NCI-H2171 treated with DMSO at 0.1 percent for 48 hours (cell line): ENCODE data around the gene SYCE1.

Source experiments
- DNase-seq: peaks from one replicate; lab custom pipeline; 2025; lab: John Stamatoyannopoulos, UW

SYCE1 gene

DNA sequence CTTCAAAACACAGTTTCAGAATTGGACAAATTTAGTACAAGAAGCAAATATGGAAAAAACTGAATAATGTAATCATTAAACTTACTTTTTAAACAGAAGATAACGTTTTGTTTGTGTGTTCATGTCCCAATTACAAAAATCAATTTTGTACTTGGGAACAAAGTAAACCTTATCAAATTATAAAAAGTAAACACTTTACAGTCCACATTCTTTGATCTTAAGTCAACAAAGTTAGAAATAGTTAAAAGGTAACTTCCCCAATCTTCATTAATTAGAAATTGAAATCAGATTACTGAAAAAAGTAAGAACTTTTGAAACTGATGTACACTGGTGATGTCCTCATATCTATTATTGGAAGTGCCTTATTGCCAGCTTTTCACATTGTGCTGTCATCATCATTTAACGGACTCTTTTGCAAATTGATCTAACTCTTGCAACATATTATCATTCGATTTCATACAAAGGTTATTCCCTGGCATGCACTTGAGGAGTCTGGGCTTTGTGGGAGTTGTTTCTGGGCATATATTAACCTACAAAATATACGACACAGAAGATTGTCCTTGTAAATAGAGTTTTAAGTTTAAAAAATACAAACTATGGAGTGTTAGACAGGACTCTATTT, 53.4 kb downstream of the SYCE1 start:
- no peak for DNase-seq

- DNase-seq, result peak; percentile 0
Observed at GRCh38 chr10:133511408-133511807, 54.0 kb downstream of the SYCE1 start.

DNA sequence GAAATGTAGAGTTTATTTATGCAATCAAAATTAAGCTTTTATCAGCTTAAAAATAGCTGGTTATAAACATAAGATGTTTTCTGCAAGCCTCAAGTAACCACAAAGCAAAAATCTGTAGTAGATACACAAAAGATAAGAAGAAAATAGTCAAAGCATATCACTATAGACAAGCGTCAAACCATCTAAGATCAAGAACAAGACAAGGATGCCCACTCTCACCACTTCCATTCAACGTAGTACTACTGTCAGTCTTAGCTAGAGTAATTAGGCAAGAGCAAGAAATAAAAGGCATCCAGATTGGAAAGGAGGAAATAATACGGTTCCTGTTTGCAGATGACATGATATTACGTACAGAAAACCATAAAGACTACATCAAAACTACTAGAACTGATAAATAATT, 55.7 kb downstream of the SYCE1 start:
- no peak for DNase-seq
